GM12878 (cell line): ENCODE results near the gene SNAPC2. TPM values are rescaled to one million over a fixed set of nuclear protein-coding genes. Genes with fewer than 3 reads are reported as not detected.

Experiments
- ATF7 ChIP-seq: fragments of 450-650 bp; IDR thresholded peaks from 2 replicates; pipeline ENCODE4 v1.6.1; 2016; ENCODE audit warnings: low read depth, mild to moderate bottlenecking
- BMI1 ChIP-seq: fragments of 450-650 bp; IDR thresholded peaks from 2 replicates; pipeline ENCODE4 v1.6.1; 2016; ENCODE audit warnings: mild to moderate bottlenecking, moderate library complexity, borderline replicate concordance
- CUX1 ChIP-seq: IDR thresholded peaks from 2 replicates; pipeline ENCODE4 v1.6.1; 2012; ENCODE audit warnings: improper control_type of control experiment, low read depth, low read length; ENCODE audit not compliant: insufficient replicate concordance
- DPF2 ChIP-seq: fragments of 450-650 bp; IDR thresholded peaks from 2 replicates; pipeline ENCODE4 v1.6.1; 2017; ENCODE audit warnings: mild to moderate bottlenecking
- ESRRA ChIP-seq: IDR thresholded peaks from 2 replicates; pipeline ENCODE4 v1.6.1; 2012; ENCODE audit warnings: mild to moderate bottlenecking, low read length, improper control_type of control experiment
- IRF4 ChIP-seq: IDR thresholded peaks from 2 replicates; pipeline ENCODE4 v1.6.1; 2011; ENCODE audit warnings: low read depth, low read length
- IRF5 ChIP-seq: fragments of 450-650 bp; IDR thresholded peaks from 2 replicates; pipeline ENCODE4 v1.6.1; 2017; ENCODE audit warnings: borderline replicate concordance
- KAT2A ChIP-seq: conservative IDR thresholded peaks from 2 replicates; pipeline ENCODE4 v1.6.1; 2011; ENCODE audit warnings: low read depth, low read length; ENCODE audit not compliant: control insufficient read depth
- MXI1 ChIP-seq: fragments of 150-350 bp; IDR thresholded peaks from 2 replicates; pipeline ENCODE4 v1.6.1; 2011; ENCODE audit warnings: low read depth, mild to moderate bottlenecking, inconsistent platforms, low read length, improper control_type of control experiment
- MYC ChIP-seq: IDR thresholded peaks from 2 replicates; pipeline ENCODE4 v1.6.1; 2011; ENCODE audit warnings: mild to moderate bottlenecking, low read length, moderate library complexity, inconsistent platforms; ENCODE audit not compliant: insufficient read depth, insufficient replicate concordance, insufficient read length, severe bottlenecking
- NBN ChIP-seq: fragments of 450-650 bp; IDR thresholded peaks from 2 replicates; pipeline ENCODE4 v1.6.1; 2016
- NRF1 ChIP-seq: conservative IDR thresholded peaks from 2 replicates; pipeline ENCODE4 v1.6.1; 2011; ENCODE audit warnings: mild to moderate bottlenecking, low read depth, low read length, improper control_type of control experiment
- PBX3 ChIP-seq: IDR thresholded peaks from 2 replicates; pipeline ENCODE4 v1.6.1; 2011; ENCODE audit warnings: mild to moderate bottlenecking, low read depth, low read length, moderate library complexity; ENCODE audit not compliant: insufficient replicate concordance
- PML ChIP-seq: IDR thresholded peaks from 2 replicates; pipeline ENCODE4 v1.6.1; 2012; ENCODE audit warnings: low read length, inconsistent platforms
- RB1 ChIP-seq: fragments of 450-650 bp; formaldehyde crosslinking; IDR thresholded peaks from 2 replicates; pipeline ENCODE4 v1.6.1; 2017; ENCODE audit warnings: mild to moderate bottlenecking, borderline replicate concordance
- SMAD1 ChIP-seq: fragments of 450-650 bp; IDR thresholded peaks from 2 replicates; pipeline ENCODE4 v1.6.1; 2018; ENCODE audit warnings: mild to moderate bottlenecking, low read depth; ENCODE audit not compliant: partially characterized antibody
- SMAD5 ChIP-seq: IDR thresholded peaks from 2 replicates; pipeline ENCODE4 v1.6.1; 2016; ENCODE audit warnings: antibody characterized with exemption, low read depth
- STAT3 ChIP-seq: IDR thresholded peaks from 2 replicates; pipeline ENCODE4 v1.6.1; 2011; ENCODE audit warnings: low read depth, low read length, improper control_type of control experiment
- WRNIP1 ChIP-seq: IDR thresholded peaks from 2 replicates; pipeline ENCODE4 v1.6.1; 2011; ENCODE audit warnings: low read depth, low read length, improper control_type of control experiment, borderline replicate concordance
- ZNF24 ChIP-seq: fragments of 450-650 bp; IDR thresholded peaks from 2 replicates; pipeline ENCODE4 v1.6.1; 2017; ENCODE audit warnings: antibody characterized with exemption, mild to moderate bottlenecking
- ZNF274 ChIP-seq: IDR thresholded peaks from one replicate; pipeline ENCODE4 v1.8.0; 2011; ENCODE audit not compliant: insufficient read length, insufficient read depth
- polyA plus RNA-seq, 11 experiments: library from polyadenylated mRNA; depleted of rRNA in 4 of 11; unstranded in 6 of 11; stranded (reverse) in 5 of 11; fragments of >200 nt; fragmentation: Nextera tagmentation in 4 of 11; fragmentation: Illumina TruSeq in 1 of 11; extraction: Ambion mirVana in 4 of 11; extraction: Trizol in 1 of 11; gene quantifications; 1 replicate in 1 of 11; 2 replicates in 10 of 11; pipeline versions ENCODE4 v1.2.1 to v1.2.3, GENCODE V29; 2011 to 2016; ENCODE audit warnings: inconsistent platforms in 2 of 11, missing spikeins in 2 of 11, low read depth in 1 of 11
- total RNA-seq, 4 experiments: library from RNA; depleted of rRNA in 3 of 4; stranded (reverse); fragments of >200 nt in 3 of 4; fragmentation: Illumina TruSeq in 1 of 4; extraction: Trizol in 1 of 4; gene quantifications; 2 replicates each; pipeline versions ENCODE4 v1.2.1 to v1.2.3, GENCODE V29; 2013 to 2021
- TF ChIP-seq, protein P1 (sequence below): fragments of 450-650 bp; IDR thresholded peaks from 2 replicates; pipeline ENCODE4 v1.6.1; 2017; ENCODE audit warnings: low read depth, mild to moderate bottlenecking, moderate library complexity

SNAPC2 gene
- total and polyA plus RNA-seq, 10 of the 15 experiments (the other 5 are each of a cell fraction or from before 2014, with no cell fraction given), result 0.19 to 20.8 (median 12.6) TPM

DNA sequence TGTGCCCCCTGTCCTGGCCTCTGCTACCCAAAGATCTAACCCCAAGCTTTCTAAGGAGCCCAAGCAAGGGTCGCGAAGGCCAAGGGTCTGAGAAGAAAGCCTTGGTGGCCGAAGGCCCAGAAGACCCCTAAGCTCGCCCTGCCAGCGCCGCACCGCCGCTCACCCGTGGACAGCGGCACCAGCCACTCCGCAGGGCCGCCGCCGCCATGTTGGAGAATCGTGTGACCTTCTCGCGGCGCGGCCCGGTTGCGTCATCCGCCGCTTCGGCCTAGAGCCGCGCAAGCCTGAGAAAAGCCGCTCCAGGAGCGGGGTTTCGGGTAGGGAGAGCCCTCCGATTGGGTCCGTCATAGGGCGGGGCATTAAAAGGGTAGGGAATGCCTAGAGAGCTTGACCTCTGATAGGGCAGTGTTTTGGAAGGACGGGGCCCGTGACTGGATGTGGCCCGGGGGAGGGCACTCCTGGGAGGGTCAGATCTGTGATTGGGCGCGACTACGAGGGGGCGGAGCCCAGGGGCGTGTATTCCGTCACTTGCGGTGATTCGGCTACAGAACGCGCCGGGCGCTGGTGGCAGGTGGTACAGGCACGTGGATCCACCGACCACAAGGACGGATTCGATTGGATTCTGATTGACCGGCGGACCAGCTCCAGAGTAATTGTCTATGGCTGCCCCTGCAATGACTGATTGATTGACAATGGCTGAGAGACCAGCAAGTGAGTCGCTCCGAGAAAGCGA lies 23.5 kb downstream of the SNAPC2 start, which contains the start of gene TIMM44 (continued):
- TF ChIP-seq DPF2 (peak; percentile 21; the same call in 1 of the 2 replicates), STAT3 (no peak), PML (peak; percentile 83; the same call in 1 of the 2 replicates), PBX3 (peak; percentile 76), ZNF24 (no peak), IRF5 (no peak), SMAD1 (no peak), NRF1 (peak; percentile 33; the same call in 1 of the 2 replicates), CUX1 (no peak), SMAD5 (peak; percentile 75), MXI1 (peak; percentile 98), ZNF274 (no peak), WRNIP1 (no peak), IRF4 (no peak), KAT2A (no peak), MYC (peak; percentile 49), NBN (no peak; the same call in 1 of the 2 replicates), BMI1 (no peak), RB1 (peak; percentile 81; the same call in 1 of the 2 replicates), ESRRA (peak; percentile 77; the same call in 1 of the 2 replicates), ATF7 (peak; percentile 84)
- TF ChIP-seq, protein P1, sequence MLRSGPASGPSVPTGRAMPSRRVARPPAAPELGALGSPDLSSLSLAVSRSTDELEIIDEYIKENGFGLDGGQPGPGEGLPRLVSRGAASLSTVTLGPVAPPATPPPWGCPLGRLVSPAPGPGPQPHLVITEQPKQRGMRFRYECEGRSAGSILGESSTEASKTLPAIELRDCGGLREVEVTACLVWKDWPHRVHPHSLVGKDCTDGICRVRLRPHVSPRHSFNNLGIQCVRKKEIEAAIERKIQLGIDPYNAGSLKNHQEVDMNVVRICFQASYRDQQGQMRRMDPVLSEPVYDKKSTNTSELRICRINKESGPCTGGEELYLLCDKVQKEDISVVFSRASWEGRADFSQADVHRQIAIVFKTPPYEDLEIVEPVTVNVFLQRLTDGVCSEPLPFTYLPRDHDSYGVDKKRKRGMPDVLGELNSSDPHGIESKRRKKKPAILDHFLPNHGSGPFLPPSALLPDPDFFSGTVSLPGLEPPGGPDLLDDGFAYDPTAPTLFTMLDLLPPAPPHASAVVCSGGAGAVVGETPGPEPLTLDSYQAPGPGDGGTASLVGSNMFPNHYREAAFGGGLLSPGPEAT, result peak; percentile 89
